Keratinocyte (primary cell): ENCODE results near the gene APOD. TPM values are rescaled to one million over a fixed set of nuclear protein-coding genes. Genes with fewer than 3 reads are reported as not detected.
A peak's percentile ranks its signal among the peaks of the same experiment; 100 is the strongest.
"Not testable (repeated sequence)": the region's sequence is repeated elsewhere in the genome, so short reads cannot be mapped to it uniquely, and the experiment has no call there.

ENCODE experiments used
- DNase-seq: peaks from one replicate; pipeline ENCODE4 v3.0.0-alpha.2; 2011; ENCODE audit warnings: low read depth, missing footprints, low spot score
- FAIRE-seq: peaks from 2 replicates; lab custom pipeline; 2011; peaks lifted over from hg19 to GRCh38; lab: Jason Lieb, UNC
- H2AFZ ChIP-seq: 2 replicates; pipeline ENCODE4 v1.6.0; 2012; ENCODE audit warnings: low read length, control low read depth, inconsistent platforms; ENCODE audit not compliant: control insufficient read depth
- H3K27ac ChIP-seq: 2 replicates; pipeline ENCODE4 v1.5.1; 2011; ENCODE audit warnings: low read length; ENCODE audit not compliant: control insufficient read depth, insufficient read depth
- H3K27me3 ChIP-seq: 3 replicates; pipeline ENCODE4 v1.6.0; 2011; ENCODE audit warnings: low read length; ENCODE audit not compliant: control insufficient read depth, insufficient read depth; ENCODE audit errors: extremely low read depth
- H3K36me3 ChIP-seq, 2 experiments: 2 replicates in 1 of 2; 3 replicates in 1 of 2; pipeline ENCODE4 v1.5.1; 2011; ENCODE audit warnings: low read length in 2 of 2, mild to moderate bottlenecking in 1 of 2; ENCODE audit not compliant: control insufficient read depth in 2 of 2, insufficient read depth in 2 of 2; ENCODE audit errors: extremely low read depth in 1 of 2
- H3K4me1 ChIP-seq: 3 replicates; pipeline ENCODE4 v1.5.1; 2011; ENCODE audit warnings: low read length; ENCODE audit not compliant: control insufficient read depth, insufficient read depth; ENCODE audit errors: extremely low read depth
- H3K4me2 ChIP-seq: 3 replicates; pipeline ENCODE4 v1.6.0; 2011; ENCODE audit warnings: low read depth, low read length; ENCODE audit not compliant: control insufficient read depth, insufficient read depth; ENCODE audit errors: extremely low read depth
- H3K4me3 ChIP-seq, 3 experiments: fragments of 200-600 bp in 1 of 3; sonication (generic) in 1 of 3; 2 replicates in 2 of 3; 3 replicates in 1 of 3; pipeline ENCODE4 v1.5.1; 2011 to 2016; ENCODE audit warnings: low read length in 3 of 3, mild to moderate bottlenecking in 3 of 3, control low read depth in 2 of 3, inconsistent platforms in 1 of 3, low read depth in 1 of 3, mixed read lengths in 1 of 3, mixed run types in 1 of 3, moderate library complexity in 1 of 3; ENCODE audit not compliant: control insufficient read depth in 2 of 3, insufficient read depth in 2 of 3; ENCODE audit errors: extremely low read depth in 1 of 3
- H3K79me2 ChIP-seq: 2 replicates; pipeline ENCODE4 v1.6.0; 2012; ENCODE audit warnings: low read length; ENCODE audit not compliant: control insufficient read depth, insufficient read depth
- H3K9ac ChIP-seq: 3 replicates; pipeline ENCODE4 v1.6.0; 2011; ENCODE audit warnings: low read length; ENCODE audit not compliant: control insufficient read depth, insufficient read depth; ENCODE audit errors: extremely low read depth
- H3K9me1 ChIP-seq: 3 replicates; pipeline ENCODE4 v1.6.0; 2011; ENCODE audit warnings: low read length; ENCODE audit not compliant: control insufficient read depth, insufficient read depth; ENCODE audit errors: extremely low read depth
- H3K9me3 ChIP-seq: 2 replicates; pipeline ENCODE4 v1.5.1; 2012; ENCODE audit warnings: low read depth, low read length; ENCODE audit not compliant: control insufficient read depth
- H4K20me1 ChIP-seq: 3 replicates; pipeline ENCODE4 v1.6.0; 2011; ENCODE audit warnings: low read length; ENCODE audit not compliant: control insufficient read depth, insufficient read depth; ENCODE audit errors: extremely low read depth
- EZH2 ChIP-seq: IDR thresholded peaks from one replicate; pipeline ENCODE4 v1.6.1; 2012; ENCODE audit warnings: inconsistent platforms, mild to moderate bottlenecking, low read length, moderate library complexity
- dilution Hi-C: fragments of 300-500 bp; cut with MboI; formaldehyde crosslinking; loops from one replicate; pipeline ENCODE4 v1.7.0; 2020; ENCODE audit warnings: low sequenced_read_pairs; ENCODE audit not compliant: extremely low pct_ligation_motif_present
- polyA plus RNA-seq, 5 experiments: library from polyadenylated mRNA; depleted of rRNA in 3 of 5; stranded (reverse) in 3 of 5; stranded (forward) in 1 of 5; unstranded in 1 of 5; fragments of >200 nt; gene quantifications; 1 replicate in 1 of 5; 2 replicates in 3 of 5; 3 replicates in 1 of 5; pipeline versions ENCODE4 v1.2.1 to v1.2.3, GENCODE V29; 2011 to 2012; ENCODE audit warnings: missing spikeins in 2 of 5, low read depth in 1 of 5, low replicate concordance in 1 of 5
- TF ChIP-seq, protein P1 (sequence below), 3 experiments: IDR thresholded peaks in 1 of 3; conservative IDR thresholded peaks in 1 of 3; optimal IDR thresholded peaks in 1 of 3; 2 replicates in 2 of 3; 3 replicates in 1 of 3; pipeline versions ENCODE3 to v1.5.1; 2011; ENCODE audit warnings: low read length in 3 of 3, mild to moderate bottlenecking in 3 of 3, moderate library complexity in 2 of 3, control low read depth in 1 of 3, inconsistent platforms in 1 of 3; ENCODE audit not compliant: insufficient read depth in 2 of 3; ENCODE audit errors: extremely low read depth in 1 of 3

Gene APOD
- polyA plus RNA-seq, 1 donor (not counting 4 experiments of a cell fraction or from before 2014, with no cell fraction given): not detected

DNA sequence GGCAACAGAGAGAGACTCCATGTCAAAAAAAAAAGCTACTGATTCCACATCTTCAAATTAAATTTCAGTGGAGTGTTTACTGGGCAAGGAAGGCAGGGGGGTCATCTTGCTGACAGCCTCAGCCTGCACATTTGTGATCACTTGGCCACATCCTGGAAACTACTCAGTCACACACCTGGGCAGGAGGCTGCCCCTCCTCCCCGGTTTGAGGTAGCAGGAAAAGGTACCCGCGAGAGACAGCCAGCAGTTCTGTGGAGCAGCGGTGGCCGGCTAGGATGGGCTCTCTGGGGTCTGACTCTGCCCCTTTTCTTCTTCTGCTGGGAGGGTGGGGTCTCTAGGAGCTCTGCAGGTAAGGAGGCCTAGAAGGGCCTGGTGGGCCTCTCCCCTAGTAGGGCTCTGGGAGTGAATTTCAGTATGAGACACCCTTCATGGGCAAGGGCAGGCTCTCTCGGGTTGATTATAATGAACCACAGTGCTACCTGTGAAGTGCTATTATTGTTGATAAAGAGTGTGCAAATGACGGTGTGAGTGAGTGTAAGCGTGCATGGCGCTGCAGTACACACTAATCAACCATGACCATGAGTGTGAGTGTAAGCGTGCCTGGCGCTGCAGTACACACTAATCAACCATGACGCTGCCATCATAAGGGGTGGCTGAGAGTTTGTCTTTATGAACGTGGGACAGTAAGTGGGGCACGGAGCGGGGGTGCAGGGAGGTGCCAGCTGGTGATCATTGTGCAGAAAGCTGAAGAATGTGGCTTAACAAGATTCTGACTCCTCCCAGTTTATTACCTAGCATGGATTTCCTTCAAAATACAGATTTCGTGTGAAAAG is 31.1 kb upstream of the APOD start:
- not testable (repeated sequence) for DNase-seq
- peak; percentile 17 for FAIRE-seq

GRCh38 chr3:195613468-195614069 is 29.8 kb upstream of the APOD start:
- H3K4me3 ChIP-seq: no peak overlapping the region
- DNase-seq (peak; percentile 25), FAIRE-seq (no peak)
- no peaks in the 10 kb centered on the region for H3K4me1 ChIP-seq
- H3K27ac ChIP-seq: no peak overlapping the region
- TF ChIP-seq EZH2: no peak
- TF ChIP-seq, protein P1, sequence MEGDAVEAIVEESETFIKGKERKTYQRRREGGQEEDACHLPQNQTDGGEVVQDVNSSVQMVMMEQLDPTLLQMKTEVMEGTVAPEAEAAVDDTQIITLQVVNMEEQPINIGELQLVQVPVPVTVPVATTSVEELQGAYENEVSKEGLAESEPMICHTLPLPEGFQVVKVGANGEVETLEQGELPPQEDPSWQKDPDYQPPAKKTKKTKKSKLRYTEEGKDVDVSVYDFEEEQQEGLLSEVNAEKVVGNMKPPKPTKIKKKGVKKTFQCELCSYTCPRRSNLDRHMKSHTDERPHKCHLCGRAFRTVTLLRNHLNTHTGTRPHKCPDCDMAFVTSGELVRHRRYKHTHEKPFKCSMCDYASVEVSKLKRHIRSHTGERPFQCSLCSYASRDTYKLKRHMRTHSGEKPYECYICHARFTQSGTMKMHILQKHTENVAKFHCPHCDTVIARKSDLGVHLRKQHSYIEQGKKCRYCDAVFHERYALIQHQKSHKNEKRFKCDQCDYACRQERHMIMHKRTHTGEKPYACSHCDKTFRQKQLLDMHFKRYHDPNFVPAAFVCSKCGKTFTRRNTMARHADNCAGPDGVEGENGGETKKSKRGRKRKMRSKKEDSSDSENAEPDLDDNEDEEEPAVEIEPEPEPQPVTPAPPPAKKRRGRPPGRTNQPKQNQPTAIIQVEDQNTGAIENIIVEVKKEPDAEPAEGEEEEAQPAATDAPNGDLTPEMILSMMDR (optimal IDR thresholded peaks at IDR 0.05 in 1 of 3, IDR thresholded peaks at IDR 0.05 in 1 of 3, conservative IDR thresholded peaks at IDR 0.05 in 1 of 3; ENCODE audit: extremely low read depth in 1 of 3, insufficient read depth in 2 of 3, low read length in 3 of 3): no peak
- H3K9me3 ChIP-seq: no peaks in the 10 kb centered on the region
- H3K4me2 ChIP-seq: no peak overlapping the region
- no peaks in the 10 kb centered on the region for H3K36me3 ChIP-seq
- no peak overlapping the region for H3K9ac ChIP-seq
- no peak overlapping the region for H2AFZ ChIP-seq
- no peaks in the 10 kb centered on the region for H3K79me2 ChIP-seq
- no peaks in the 10 kb centered on the region for H3K27me3 ChIP-seq
- dilution Hi-C loops: no loop called here
- H4K20me1 ChIP-seq: no peaks in the 10 kb centered on the region
- no peaks in the 10 kb centered on the region for H3K9me1 ChIP-seq

More for the DNA sequence above, 31.1 kb upstream of the APOD start:
- H2AFZ ChIP-seq, H3K4me1 ChIP-seq, H3K4me2 ChIP-seq, H3K9me1 ChIP-seq, H4K20me1 ChIP-seq, H3K27ac ChIP-seq, H3K79me2 ChIP-seq, H3K9ac ChIP-seq, dilution Hi-C loops, H3K4me3 ChIP-seq, H3K9me3 ChIP-seq, H3K27me3 ChIP-seq, H3K36me3 ChIP-seq: not testable (repeated sequence)
